NCI-H2107 treated with DMSO at 0.1 percent for 48 hours (cell line): ENCODE measurements around the gene FXR1.
"Not testable (repeated sequence)": the region's sequence is repeated elsewhere in the genome, so short reads cannot be mapped to it uniquely, and the experiment has no call there.

Experiments
- DNase-seq: peaks from one replicate; lab custom pipeline; 2025; ENCODE audit not compliant: unreplicated experiment; lab: John Stamatoyannopoulos, UW

The FXR1 gene

DNA sequence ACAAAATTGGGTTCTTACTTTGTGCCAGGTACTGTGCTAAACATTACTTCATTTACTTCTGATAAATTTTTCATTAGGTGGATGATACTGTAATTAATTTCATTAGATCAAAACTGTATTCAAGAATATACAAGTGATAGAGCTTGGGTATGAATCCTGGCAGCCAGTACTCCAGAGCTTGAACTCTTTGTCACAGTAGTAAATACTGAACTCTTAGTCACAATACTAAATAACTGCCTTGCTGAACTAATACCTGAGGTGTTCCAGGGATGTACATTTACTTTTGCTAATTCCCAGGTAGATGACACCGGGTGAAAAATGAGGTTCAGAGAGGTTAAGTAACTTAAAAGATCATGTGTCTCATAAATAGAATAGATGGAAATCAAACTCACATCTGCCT, 20.3 kb downstream of the FXR1 start:
- DNase-seq, result no peak

DNA sequence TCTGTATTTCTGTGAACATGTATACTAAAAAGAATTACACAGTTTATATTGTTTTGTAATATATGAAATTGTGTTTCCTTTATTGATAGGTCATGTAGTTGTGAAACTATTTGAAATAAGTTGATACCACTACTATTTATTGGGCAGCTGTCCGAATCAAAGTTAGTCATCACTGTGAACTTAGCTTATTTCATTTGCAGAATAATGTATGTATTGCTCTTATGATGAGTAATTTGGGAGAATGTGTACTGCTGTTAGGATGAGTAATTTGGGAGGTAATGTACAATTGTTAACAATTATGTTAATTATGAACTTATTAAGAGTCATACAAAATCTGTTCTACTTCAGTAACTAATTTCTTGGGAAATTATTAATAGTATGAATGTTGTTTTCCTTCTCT, 22.2 kb downstream of the FXR1 start:
- DNase-seq, result no peak

DNA sequence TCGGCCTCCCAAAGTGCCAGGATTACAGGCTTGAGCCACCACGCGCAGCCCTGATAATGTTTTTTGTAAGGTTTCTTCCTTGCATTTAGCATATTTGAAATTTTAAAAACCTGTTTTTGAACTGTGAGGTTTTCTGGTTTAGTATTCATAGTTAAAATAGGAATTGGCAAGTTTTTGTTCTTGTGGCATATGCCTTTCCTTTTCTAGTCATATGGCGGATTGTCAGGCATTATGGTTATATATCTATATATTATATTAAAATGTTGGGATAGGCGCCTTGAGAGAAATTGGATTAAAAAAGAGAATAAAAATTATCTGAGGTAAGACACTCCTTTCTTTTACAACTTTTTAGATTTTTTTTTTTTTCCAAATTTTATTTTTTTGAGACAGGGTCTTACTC, 28.4 kb downstream of the FXR1 start:
- no peak for DNase-seq

DNA sequence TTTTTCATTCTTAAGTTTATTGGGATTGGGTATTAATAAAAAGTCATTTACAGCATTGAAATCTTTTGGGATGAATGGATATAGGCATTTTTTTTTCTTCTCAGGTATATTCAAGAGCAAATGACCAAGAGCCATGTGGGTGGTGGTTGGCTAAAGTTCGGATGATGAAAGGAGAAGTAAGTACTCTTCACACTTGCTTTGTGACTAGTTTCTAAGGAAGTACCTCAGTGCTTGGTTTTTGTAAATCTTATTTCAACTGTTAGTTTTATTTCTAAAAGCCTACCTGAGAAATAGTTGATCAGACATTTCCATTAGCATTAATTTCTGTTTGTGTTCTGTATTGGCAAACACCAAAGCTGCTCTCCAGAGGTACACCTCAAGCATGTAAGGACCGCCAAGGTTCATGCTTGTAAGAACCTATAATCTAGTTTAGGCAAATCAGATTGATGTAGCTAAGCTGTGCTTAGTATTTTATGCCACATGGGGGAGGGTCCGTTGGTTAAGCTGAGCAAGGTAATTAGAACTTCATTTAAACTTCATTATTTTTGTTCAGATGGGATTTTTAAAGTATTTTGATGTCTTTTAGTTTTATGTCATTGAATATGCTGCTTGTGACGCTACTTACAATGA, 35.4 kb downstream of the FXR1 start:
- no peak for DNase-seq

DNA sequence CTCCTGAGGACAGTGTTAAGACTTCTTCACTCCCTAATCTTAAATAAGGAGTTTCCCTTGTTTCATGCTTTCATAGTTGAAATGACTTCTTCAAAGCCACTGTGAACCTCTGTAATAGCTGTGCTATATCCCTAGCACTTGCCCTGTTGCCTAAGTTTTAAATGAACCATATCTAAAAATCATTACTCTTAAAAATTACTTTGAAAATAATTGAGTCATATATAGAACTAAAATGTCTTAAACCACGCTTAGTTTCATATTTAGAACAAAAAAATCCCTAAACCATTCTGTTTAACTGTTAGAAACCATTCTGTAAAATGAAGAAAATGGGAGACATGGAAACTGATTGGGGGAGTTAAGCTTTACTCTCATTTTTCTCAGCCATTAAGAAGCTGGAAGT, 47.2 kb downstream of the FXR1 start:
- DNase-seq, result no peak

DNA sequence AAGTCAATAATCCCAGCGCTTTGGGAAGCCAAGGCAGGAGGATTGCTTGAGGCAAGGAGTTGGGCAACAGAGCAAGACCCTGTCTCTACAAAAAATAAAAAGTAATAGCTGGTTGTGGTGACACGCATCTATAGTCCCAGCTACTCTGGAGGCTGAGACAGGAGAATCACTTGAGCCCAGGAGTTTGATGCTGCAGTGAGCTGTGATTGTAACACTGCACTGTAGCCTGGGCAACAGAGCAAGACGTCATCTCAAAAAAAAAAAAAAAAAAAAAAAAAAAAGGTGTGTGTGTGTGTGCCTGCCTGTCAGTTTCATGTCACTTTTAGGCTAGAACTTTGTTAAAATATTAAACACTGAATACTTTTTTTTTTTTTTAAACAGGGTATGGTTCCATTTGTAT, 48.6 kb downstream of the FXR1 start:
- DNase-seq, result no peak

DNA sequence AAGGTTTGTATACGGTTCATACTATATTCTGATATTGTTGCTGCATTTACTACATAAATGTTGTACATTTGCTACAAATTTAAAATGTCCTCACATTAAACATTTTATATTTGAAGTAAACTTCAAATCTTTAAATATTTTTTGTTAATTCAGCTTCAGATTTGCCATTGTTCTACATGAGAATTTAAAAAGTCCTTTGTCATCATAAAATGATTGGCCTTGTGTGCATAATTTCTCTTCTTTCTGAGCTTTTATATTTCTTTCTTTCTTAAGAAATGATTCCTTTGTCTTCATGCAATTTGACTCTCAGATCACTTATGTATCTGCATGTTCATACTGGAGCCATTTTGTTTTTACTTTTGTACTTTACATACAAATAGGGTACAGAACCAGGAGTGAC, 49.1 kb downstream of the FXR1 start:
- DNase-seq, result no peak

DNA sequence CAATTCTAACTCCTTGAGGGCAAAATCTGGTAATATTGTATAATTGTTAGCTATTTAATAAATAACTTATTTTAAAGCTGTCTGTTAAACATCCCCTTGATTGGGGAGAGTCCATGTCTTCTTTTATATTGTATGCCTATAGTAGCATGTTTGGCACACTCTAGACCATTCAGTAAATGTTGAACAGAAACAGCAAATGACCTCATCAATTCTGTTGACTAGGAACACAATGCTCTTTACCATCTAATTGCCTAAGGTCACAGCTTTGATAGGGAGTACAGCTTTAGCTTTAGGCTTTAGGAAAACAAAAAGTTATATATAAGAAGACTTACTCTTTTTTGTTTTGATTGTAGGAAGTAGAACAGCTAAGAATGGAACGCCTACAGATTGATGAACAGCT, 50.1 kb downstream of the FXR1 start:
- no peak for DNase-seq

DNA sequence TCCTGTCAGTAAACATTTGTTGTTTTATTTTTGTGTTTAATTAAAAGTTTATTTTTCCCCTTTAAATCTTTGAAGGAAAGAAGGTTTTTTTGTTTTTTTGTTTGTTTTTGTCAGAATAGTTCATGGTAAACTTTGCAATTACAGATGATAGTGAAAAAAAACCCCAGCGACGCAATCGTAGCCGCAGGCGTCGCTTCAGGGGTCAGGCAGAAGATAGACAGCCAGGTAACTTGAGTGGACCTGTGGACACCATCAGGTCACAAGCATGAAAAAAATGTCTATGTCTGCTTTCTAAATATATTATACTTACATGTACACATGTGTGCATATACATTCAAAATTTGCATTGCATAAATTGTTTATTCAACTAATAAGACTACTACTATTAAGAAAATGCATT, 58.5 kb downstream of the FXR1 start:
- DNase-seq, result no peak

DNA sequence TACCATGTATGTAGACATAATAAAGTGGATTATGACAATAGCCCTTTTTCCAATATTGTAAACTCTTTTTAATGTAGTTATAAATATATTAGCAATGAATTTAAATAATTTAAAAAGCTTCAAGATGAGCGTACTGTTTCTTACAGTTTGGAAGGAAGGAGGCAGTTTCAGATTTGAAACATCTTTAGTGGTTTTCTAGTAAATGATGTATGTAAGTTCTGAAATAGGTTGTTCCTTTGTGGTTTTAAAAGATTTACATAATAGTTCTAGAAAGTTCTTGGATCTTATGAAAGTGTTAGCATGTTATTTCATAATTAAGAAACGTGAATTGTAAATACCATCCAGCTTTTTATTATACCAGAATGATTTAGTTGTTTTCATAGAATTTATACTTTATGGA, 61.1 kb downstream of the FXR1 start:
- DNase-seq, result no peak

DNA sequence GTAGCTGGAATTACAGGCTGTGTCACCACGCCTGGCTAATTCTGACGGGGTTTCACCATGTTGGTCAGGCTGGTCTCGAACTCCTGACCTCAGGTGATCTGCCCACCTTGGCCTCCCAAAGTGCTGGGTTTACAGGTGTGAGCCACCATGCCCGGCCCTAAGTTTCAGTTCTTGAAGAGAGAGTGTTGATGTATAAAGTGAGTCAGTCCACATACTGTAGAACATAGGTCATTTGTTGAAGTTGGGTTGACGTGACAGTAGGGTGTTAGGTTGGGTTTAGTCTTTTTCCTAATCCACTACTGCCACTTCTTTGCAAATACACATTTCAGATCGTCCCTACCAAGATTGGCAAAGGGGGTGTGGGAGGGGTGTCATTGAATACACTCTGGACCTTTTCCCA, 61.8 kb downstream of the FXR1 start:
- no peak for DNase-seq

DNA sequence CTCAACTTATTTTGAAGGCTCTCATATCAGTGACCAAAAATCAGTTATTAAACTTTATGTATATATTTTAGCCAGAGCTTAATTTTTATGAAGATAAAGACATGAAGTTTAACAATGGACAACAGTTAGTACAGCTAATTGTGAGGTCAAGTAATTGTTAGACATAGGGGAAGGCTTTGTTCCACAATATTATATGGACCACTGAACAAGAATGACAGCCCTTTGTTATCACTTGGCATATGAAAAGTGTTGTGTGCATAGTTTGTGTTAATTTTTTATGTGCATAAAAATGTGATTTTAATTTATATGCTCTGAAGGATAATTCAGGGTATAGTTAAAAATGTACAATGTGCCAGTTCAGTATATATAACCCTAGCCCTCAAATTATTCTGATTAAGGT, 65.0 kb downstream of the FXR1 start:
- no peak for DNase-seq

DNA sequence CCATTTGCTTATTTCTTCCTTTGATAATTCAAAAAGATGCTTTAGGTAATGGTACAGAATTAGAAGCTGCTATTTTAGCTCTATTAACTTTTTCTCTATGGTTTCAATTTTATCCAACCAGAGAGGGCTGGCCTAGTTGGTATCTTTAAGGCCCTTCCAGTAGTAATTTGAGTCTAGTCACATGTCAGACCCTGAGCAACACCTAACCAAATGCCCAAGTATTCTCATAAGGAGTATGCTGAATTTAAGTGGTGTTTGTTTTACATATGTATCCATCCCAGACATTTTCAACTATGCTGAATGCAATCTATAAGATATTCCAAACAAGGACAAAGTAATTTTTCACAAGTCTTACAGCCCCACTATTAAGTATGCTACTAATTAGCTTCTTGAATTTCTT, 67.5 kb downstream of the FXR1 start:
- no peak for DNase-seq

DNA sequence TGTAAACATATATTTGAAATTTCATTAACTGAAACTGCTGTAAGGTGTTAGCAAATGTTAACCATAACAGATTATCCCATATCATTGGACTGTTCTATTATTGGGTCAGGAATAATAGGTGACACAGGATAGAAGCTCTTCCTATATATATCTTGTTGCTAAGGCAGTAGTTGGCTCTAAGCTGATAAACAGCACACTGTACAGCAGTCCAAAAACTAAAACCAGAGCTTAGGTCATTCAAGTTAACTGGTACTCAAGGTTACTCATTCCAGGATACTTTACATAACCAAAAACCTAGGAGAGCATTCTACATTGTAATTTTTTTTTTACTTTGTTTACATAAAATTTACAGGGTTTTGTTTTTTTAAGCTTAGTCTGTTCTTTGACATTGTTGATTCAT, 68.1 kb downstream of the FXR1 start:
- DNase-seq, result no peak

DNA sequence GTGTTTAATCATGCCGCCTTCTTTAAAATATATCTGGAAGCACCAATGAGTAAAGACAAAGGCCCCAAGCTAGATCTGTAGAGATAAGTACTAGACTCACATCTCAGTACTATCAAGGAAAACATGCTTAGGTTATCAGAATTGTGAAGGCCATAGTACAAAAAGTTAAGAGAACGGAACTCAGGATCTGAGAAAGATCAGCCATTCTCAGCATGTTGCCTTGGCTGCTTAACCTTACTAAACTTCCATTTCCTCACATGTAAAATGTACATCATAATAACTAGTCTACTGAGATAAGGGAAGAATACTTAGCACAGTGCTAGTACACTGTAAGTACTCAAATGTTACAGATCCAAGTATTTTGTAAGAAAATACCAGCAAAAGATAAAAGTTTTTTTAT, 69.4 kb downstream of the FXR1 start:
- no peak for DNase-seq

DNA sequence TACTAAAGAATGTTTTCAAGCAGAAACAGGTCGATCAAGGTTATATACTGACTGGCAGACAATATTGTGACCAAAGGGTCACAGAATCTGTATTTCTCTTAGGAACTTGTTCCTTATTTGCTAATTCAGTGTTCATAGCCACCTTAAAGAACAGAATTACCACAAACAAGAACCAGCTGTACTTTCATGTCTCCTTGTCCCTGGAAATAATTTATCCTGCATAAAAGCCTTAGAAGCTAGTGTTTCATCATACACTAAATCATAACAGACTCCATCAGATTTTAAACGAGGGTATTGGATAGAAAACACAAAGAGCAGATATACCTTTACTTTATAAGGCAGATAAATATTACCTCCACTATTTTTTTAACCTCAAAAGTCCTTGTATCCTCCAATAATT, 70.7 kb downstream of the FXR1 start:
- DNase-seq, result no peak

DNA sequence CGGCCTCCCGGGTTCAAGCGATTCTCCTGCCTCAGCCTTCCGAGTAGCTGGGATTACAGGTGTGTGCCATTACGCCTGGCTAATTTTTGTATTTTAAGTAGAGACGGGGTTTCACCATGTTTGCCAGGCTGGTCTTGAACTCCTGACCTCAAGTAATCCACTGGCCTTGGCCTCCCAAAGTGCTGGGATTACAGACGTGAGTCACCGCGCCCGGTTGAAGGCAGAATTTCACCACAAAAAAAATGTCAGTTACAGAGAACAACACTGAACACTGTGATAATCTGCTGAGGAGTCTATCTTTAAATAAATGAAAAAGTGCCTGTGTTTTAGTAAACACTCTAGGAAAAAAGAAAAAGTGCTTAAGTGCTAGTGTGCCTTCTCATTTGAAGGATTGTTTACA, 73.9 kb downstream of the FXR1 start:
- not testable (repeated sequence) for DNase-seq

DNA sequence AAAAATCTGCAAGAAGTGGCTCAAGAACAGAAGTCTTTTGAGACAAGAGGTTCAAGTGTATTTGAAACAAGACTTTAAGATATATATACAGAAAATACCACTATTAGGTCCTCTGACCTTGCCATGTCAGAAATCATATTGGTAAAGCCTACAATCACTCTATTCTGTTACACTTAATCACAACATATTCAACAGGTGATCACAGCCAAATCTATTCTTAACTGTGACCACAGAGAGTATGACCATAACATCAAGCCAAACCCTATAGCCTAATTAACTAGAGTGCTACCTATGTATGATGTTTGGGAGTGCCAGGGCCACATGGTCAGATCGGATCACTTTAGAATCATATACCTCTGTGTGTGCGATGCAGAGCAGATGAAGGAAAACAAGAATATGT, 74.9 kb downstream of the FXR1 start:
- no peak for DNase-seq

DNA sequence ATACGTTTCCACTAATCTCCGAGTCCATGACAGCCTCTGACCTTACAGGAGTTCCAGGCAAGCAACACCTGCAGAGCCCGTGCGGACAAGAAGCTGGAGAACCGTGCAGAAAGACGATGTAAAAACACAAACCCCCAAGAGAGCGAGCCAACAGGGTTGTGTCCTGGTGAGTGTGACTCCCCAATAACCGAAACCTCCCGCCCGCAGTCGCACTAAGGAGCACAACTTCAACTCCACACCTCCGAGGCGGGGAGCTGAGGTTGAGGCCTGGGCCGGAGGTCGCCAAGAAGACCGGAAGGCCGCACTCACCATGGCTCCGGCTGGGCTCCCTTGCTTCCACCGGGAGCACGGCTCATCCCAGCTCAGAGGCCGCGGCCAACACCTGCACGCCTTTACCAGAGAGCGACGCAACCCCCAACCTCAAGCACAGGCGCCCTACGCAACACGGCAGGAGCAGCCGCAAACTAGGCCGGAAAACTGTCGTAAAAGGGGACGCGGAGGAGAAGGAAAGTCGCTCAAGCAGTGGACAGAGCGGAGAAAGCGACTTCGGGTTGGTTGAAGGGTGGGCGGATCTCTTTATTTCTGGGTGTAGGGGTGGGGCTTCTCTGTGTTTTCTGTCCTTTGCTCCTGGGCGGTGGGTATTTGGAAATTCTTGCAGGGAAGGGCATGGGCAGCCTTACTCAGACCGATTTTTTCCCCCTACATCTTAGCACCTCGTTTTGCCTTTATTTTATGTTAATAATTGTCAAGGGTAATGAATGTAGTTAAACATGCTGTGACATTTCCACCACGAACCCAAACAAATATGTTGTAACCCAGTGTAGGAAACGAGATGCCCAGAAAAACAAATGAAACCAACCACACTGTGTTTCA, 77.1 kb downstream of the FXR1 start, which contains the start of gene DNAJC19:
Gene DNAJC19, minus strand, starts transcription at position 446 of the 873 bp plus-strand sequence. Its CDS starts 134 bp downstream, at position 312.
- peak; percentile 100 for DNase-seq

DNA sequence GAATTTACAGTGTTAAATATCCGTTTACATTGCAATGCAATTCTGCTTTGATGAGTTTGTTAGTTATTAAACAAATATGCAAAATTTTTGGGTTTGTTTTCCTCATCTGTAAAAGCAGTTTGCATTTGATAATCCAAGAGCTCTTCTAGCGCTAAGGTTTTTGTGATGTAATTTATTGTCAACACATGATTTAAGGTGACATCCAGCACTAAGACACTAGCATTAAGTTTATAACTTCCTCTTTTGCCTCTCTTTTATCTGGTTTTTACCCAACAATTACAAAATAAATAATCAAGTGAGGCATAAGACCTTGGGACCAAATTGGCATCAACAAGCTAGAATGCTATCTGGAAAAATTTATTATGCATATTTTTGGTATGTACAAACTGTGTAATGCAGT, 78.0 kb downstream of the FXR1 start:
- DNase-seq, result no peak

DNA sequence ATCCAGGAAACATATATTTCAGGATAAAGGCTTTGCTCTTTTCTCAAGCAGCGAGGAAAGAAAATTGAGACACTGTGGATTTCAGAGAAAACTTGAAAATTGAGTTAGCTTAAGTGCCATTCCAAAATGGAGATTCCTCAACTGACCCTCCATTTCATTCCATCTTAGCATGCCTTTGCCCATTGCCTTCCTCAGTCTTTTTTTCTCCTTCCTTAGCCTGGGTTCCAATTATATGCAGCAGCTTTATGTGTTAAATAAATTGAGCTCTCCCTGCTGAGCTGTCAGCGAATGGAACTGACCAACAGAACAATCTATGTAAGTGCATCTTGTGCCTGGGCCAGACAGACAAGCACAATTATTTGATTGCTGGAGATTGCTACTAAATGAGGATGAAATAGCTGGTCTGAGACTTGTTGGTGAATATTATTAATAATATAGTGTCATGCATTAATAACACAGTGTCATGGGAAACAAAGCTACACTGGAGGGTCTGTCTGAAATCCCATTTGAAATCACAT, 84.0 kb downstream of the FXR1 start:
- DNase-seq, result no peak

DNA sequence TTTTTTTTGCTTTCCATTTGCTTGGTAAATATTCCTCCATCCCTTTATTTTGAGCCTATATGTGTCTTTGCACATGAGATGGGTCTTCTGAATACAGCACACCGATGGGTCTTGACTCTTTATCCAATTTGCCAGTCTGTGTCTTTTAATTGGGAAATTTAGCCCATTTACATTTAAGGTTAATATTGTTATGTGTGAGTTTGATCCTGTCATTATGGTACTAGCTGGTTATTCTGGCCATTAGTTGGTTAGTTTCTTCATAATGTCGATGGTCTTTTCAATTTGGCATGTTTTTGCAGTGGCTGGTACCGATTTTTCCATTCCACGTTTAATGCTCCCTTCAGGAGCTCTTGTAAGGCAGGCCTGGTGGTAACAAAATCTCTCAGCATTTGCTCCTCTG, 89.9 kb downstream of the FXR1 start:
- DNase-seq, result not testable (repeated sequence)
